HG03103 (cell line): ENCODE measurements around the gene UPF1.
A peak's percentile ranks its signal among the peaks of the same experiment; 100 is the strongest.
"Not testable (repeated sequence)": the region's sequence is repeated elsewhere in the genome, so short reads cannot be mapped to it uniquely, and the experiment has no call there.

Experiments used
- ATAC-seq: cut with Tn5 transposase; IDR thresholded peaks from one replicate; pipeline ENCODE4 v1.9.1; 2021; ENCODE audit warnings: low read depth; ENCODE audit not compliant: unreplicated experiment

Gene UPF1

DNA sequence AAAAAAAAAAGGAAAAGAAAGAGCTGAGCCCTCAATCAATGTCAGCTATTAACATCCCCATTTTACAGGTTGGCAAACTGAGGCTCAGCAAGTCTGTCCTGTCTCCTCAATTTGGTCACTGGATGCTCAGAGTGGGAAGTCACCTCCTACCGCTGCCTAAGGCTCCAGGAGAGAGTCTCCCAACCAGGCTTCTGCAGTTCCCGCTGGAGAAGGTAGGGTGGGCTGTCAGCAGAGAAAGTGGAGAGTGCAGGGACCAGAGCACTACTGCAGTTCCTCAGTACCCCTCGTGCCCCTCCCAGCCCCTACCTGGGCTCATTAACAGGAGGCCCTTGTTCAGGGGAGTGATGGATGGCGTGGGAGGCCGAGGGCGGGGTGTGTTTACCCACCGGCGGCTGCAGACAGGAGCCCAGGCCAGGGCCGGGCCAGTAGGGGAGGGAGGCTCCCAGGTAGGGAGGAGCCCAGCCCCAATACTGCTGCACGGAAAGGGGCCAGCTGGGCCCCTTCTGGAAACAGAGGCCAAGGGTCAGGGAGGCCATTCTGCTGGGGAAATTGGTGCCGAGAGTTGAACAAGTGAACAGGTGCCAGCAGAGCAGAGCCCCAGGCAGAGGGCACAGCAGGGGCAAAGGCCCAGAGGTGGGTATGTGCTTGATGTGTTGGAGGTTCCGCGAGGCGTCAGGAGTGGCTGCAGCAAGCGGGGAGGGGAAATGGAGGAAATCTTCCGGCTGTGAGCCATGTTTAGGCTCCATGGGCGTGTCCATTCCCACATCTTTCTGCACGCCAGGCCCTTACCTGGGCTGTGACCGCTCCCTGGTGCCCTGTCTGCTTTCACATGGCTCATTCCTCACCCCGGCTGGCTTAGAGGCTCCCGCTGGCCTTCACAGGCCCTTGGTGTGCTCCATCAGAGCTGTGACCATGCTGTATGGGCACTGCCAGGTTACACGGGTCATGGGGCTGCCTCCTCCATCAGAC, 33.1 kb upstream of the UPF1 start:
- no peak for ATAC-seq

DNA sequence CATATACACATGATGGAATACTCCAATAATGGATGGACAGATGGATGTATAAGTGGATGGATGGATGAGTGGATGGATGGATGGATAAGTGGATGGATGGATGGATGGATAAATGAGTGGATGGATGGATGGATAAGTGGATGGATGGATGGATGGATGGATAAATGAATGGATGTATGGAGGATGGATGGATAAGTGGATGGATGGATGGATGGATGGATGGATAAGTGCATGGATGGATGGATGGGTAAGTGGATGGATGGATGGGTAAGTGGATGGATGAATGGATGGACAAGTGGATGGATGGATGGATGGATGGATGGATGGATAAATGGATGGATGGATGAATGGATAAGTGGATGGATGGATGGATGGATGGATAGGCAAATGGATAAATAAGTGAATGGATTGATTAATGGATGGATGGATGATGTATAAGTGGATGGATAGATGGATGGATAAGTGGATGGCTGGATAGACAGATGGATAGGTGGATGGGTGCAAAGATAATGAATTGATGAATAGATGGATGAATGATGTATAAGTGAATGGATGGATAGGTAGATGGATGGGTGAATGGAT, 32.3 kb upstream of the UPF1 start:
- no peak for ATAC-seq

DNA sequence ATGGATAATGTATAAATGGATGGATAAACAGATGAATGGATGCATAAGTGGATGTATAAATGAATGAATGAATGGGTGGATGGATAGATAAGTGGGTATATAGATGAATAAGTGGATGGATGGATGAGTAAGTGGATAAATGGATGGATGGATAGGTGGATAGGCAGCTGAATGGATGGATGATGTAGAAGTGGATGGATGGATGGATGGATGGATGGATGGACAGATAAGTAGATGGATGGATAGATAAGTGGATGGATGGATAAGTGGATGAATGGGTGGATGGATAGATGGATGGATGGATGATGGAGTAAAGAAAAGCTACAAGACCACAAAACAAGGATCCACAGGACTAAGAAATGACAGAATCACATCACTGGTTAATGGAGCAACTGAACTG, 31.7 kb upstream of the UPF1 start:
- ATAC-seq = no peak

DNA sequence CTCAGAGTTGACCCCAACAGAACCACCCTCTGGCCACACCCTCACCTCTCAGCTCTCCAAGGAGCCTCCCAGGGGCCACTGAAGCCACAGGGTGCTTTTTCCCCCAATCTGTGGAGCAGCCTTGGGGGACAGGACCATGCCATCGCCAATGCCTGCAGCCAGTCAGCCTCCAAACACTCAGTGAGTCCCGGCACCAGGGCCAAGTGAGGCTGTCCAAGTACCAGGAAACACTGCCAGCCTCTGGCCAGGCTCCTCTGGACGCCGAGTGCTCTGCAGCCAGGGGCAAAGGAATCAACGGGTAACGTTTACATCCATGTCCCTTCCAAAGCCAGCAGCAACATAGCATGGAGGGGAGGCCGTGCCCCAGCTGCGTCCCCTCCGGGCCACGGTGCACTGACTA, 31.1 kb upstream of the UPF1 start:
- ATAC-seq = no peak

DNA sequence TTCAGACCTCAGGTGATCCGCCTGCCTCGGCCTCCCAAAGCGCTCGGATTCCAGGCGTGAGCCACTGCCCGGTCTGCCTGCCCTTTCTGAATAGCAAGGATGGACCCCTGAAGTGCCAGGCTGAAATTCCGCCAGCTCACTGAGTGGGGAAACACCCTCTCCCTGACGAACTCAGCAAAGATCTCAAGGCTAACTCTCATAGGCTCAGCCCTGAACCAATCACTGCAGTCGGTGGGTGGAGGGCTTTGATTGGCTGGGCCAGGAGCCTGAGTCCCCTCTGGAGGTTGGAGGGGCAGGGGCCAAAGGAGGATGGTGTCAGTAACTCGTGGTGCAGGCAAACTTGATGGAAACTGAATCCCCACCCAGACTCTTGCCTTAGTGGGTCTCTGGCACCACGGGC, 29.4 kb upstream of the UPF1 start:
- ATAC-seq = no peak

DNA sequence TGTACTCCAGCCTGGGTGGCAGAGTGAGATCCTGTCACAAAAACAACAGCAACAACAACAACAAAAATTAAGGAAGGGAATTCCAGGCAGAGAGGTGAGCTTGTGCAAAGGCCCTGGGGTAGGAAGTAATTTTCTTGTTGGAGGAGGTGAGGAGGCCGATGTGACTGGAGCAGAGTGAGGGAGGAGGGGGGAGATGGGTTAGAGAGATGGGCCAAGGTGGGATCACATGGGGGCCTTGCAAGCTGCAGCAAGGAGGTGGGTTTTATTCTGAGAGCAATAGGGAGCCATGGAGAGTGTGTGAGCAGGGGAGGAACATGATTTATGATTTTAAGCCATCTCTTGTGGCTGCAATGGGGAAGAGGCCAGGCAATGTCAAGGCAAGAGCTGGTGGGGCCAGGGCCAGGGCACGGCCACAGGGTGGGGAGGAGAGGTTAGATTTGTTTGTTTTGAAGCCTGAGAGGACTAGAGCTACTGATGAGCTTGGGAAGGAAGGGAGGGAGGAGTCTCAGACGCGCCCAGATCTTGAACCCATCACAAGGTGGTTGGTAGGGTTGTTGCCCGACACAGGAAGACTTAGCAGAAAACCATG, 28.1 kb upstream of the UPF1 start:
- no peak for ATAC-seq

DNA sequence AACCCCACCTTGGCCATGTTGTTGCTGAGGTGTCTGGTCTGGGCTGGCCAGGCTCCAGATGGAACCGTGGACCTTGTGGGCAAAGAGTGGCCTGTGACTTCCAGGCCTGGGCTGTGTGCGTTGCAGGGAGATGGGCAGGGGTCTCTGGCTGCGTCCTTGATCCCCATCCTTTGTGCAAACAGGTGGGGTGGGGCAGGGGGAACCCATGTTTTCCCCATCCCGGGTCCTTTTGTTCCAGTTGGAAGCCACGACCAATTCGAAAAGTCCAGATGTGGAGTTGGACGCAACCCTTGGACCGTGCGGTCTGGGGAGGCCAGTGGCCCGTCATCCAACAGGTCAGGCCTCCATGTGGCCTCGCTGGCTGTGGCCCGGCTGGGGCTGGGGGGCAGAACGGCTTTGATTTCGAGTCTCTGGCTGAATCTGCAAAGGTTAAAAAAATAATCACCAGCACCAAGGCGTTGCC, 27.6 kb upstream of the UPF1 start:
- ATAC-seq = no peak

DNA sequence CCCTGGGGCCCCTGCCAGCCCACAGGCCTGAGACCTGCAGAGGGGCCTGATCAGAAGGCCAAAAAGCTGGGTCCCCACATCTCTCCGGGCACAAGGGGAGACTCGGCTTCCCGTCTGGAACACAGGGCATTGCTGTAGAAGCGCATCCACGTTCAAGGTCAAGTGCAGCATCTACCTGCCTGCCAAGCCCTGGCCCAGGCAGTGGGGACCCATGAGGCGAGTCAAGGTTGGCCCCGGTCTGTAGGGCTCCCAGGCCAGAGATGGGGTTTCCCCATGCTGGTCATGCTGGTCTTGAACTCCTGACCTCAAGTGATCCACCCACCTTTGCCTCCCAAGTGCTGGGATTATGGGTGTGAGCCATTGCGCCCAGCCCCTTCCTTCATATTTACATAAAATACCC, 27.1 kb upstream of the UPF1 start:
- no peak for ATAC-seq

DNA sequence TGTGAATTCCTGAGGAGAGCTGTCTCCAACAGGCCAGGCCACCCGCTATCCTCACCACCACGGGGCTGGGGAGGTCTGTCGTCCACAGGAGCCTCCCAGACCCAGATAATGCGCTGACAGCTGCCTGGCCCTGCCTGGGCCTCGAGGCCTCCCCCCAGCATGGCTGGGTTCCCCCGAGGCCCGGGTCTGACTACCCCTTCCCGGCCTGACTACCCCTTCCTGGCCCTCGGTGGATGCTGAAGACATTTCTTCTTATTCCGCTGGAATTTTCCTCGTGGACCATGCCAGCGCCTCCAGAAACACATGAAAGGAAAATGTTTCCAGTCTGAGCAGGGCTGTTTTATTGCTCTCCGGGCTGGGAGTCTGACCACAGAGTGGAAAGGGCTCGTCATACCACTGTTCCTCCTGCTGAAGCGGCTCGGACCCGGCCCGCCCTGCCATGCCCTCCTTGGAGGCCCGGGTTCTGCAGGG, 23.9 kb upstream of the UPF1 start:
- no peak for ATAC-seq

DNA sequence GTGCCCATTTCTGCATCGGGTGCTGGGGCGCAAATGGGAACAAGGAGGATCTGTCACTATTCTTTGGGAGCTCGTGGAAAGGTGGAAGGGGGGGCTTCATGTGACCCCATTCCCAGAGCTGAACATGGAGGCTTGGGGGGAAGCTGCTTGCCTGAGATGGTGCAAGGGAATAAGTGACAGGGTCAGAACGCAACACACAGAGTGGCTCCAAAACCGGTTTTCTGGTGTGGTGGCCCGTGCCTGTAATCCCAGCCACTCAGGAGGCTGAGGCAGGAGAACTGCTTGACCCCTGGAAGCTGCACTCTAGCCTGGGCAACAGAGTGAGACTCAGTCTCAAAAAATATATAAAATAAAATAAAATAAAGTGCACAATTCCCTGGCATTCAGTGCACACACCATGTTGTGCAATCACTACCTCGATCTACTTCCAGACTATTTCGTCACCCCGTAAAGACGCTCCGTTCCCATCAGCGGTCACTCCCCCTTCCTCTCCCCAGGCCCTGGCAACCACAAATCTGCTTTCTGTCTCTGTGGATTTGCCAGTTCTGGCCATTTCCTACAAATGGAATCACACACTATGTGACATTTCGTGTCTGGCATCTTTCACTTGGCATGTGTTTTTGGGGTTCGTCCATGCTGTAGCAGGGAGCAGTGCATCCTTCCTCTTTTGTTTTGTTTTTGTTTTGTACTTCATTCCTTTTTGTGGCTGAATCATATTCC, 22.4 kb upstream of the UPF1 start:
- no peak for ATAC-seq

DNA sequence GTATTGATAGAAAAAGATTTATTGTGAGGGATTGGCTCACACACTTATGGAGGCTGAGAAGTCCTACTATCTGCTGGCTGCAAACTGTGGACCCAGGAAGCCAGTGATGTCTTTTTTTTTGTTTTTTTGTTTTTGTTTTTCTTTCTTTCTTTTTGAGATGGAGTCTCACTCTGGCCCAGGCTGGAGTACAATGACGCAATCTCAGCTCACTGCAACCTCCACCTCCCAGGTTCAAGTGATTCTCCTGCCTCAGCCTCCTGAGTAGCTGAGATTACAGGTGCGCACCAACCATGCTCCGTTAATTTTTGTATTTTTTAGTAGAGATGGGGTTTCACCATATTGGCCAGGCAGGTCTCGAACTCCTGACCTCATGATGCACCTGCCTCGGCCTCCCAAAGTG, 20.1 kb upstream of the UPF1 start:
- ATAC-seq = not testable (repeated sequence)

DNA sequence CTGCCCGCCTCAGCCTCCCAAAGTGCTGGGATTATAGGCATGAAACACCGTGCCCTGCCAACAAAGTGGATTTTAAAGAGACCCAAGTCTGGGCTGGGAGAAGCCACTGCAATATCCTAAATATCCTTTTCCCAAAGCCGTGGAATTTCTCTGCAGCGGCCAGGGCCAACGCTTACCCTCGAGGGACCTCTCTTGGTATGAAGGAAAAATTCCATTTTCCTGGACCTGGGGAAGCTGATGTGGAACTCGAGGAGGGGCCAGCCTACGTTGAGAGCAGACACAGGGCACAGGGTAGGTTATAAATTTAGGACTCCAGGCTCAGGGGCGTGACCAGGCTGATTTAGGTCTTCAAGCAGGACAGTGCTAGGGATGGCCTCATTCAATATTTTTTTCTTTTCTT, 17.7 kb upstream of the UPF1 start:
- ATAC-seq = no peak

DNA sequence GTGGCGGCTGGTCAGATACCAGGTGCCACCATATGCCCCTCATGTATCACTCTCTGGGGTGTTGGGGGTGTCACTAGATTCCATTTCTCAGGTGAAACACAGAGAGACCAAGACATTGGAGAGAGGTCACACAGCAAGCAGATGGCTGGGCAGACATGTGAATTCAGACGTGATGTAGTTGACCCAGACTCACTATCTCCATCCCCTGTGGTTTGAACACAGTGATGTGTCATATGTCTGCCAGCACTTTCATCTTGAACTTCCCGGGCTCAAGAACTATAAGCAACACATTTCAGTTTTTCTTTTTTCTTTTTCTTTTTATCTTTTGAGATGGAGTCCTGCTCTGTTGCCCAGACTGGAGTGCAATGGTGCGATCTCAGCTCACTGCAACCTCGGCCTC, 16.1 kb upstream of the UPF1 start:
- ATAC-seq = no peak

DNA sequence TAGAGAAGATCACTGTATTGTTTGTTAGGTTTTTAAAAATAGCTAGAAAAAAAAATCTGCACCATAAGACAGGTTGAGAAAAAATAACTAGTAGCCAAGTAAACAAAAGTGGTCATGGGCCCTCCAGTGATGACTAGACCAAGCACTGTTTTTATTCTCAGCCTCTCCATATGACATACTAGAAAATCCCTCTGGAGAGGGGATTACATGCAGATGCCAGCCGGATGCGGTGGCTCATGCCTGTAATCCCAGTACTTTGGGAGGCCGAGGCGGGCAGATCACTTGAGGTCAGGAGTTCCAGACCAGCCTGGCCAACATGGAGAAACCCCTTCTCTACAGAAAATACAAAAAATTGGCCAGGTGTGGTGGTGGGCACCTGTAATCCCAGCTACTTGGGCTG, 15.1 kb upstream of the UPF1 start:
- not testable (repeated sequence) for ATAC-seq

DNA sequence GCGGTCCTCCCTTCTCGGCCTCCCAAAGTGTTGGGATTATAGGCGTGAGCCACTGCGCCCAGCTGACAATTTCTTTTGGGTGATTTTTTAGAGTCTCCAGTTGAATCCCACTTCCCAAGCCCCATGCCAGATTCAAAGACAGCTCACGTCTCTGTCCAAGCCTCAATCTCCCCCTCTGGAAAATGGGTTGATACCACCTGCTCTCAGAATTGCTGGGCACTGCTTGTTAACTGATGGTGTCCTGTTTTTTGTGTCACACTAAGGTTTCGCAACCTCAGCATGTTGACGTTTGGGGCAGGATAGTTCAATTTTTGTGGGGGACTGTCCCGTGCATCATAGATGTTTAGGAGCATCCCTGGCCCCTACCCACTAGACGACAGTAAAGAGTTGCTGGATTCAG, 14.2 kb upstream of the UPF1 start:
- no peak for ATAC-seq

DNA sequence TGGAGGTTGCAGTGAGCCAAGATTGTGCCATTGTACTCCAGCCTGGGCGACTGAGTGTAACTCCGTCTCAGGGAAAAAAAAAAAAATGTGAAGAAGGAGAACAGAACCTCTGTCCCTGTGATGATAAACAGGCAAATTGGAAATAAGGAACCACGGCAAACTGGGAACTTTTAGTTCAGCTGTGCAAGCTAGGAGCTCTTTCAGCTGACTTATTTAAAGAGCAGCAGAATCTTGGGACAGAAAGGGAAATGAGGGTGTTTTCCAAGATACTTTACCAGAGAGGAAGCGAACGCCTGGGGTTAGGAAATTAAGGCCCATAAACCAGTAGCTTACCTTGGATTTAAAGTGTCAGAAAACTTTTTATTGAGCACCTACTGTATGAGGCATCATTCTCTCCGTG, 3.0 kb upstream of the UPF1 start:
- ATAC-seq = no peak

DNA sequence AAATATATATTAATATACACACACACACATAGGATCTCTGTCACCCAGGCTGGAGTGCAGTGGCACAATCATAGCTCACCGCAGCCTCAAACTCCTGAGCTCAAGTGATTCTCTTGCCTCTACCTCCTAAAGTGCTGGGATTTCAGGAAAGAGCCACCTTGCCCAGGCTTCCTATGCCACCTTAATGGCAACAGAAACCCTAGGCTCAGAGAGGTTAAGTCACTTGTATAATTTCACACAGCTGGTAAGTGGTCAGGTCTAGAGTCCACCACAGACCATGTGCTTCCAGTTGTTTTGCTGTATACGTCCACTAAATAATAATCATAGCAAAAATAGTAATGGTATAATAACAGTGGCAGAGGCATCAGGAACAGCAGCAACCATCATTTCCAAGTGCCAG, 1.3 kb upstream of the UPF1 start:
- ATAC-seq = no peak

DNA sequence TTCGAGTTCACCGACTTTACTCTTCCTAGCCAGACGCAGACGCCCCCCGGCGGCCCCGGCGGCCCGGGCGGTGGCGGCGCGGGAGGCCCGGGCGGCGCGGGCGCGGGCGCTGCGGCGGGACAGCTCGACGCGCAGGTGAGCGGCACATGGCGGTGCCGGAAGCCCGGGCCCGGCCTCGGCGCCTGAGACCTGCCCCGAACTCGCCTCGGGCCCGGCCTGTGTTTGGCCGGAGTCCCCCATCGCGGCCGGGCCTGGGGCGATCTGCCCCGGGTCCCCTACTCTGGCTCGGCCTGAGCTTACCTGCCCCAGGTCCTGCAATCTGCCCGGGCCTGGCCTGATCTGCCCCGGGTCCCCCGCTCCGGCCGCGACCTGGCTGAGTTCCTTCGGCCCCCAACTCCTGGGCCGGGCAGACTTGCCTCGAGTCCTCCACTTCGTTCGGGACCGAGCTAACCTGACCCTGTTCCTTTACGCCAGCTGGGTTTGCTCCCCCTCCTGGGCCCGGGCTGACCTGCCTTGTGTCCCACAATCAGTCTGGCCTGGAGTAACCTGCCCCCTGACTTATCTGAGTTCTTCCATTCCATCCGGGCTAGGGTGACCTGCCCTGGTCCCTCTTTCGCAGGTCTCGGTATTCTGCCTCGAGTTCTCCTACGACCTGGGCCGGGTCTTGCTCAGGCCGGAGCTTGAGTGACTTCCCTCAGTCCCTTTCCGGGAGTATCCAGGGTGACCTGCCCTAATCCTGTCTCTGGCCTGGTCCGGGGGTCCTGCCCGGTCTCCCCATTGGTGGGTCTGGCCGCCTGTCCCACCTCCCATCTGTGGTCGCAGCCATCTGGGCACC, 764 bp downstream of the UPF1 start:
- peak; percentile 33 for ATAC-seq

DNA sequence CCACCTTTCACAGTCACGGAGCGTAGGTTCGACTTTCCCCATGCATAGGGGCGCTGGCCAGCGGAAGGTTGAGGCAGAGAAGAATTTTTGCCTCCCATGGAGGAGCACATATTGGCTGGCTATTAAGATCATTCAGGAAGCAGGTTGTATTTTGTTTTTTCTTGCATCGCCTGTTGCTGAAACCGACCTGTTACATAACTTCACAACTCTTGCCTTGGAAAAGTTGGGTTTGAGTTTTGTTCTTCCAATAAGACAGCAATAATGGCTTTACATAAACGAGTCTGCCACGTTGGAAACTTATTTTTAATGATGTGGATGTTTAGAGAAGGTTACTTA, 1.4 kb downstream of the UPF1 start:
- no peak for ATAC-seq
